GM18507 (cell line): ENCODE data around the gene PCLO.
"Not testable (repeated sequence)": the region's sequence is repeated elsewhere in the genome, so short reads cannot be mapped to it uniquely, and the experiment has no call there.

Experiments
- DNase-seq: peaks from one replicate; pipeline ENCODE4 v3.0.0; 2011; ENCODE audit warnings: low read depth; ENCODE audit not compliant: insufficient read length; ENCODE audit errors: extremely low spot score
- FAIRE-seq: peaks from 2 replicates; lab custom pipeline; 2011; peaks lifted over from hg19 to GRCh38; lab: Jason Lieb, UNC

The PCLO gene

GRCh38 chr7:82897500-82897899 is 265.2 kb downstream of the PCLO start:
- no peak for FAIRE-seq
- DNase-seq: no peak

GRCh38 chr7:82894341-82894740 is 268.3 kb downstream of the PCLO start:
- FAIRE-seq, DNase-seq: not testable (repeated sequence)

GRCh38 chr7:82886324-82886723 is 276.4 kb downstream of the PCLO start:
- no peak for FAIRE-seq
- no peak for DNase-seq

GRCh38 chr7:82865856-82866255 is 296.8 kb downstream of the PCLO start:
- no peak for FAIRE-seq
- DNase-seq: no peak

- no peak for DNase-seq
- FAIRE-seq: no peak
Measured at GRCh38 chr7:82859106-82859850, 303.4 kb downstream of the PCLO start.

- FAIRE-seq: no peak
- no peak for DNase-seq
Measured at GRCh38 chr7:82851121-82851520, 311.6 kb downstream of the PCLO start.

GRCh38 chr7:82841828-82842227 is 320.9 kb downstream of the PCLO start:
- DNase-seq: no peak

GRCh38 chr7:82840061-82840460 is 322.6 kb downstream of the PCLO start:
- DNase-seq (no peak), FAIRE-seq (no peak)

More at GRCh38 chr7:82841828-82842227, 320.9 kb downstream of the PCLO start:
- no peak for FAIRE-seq

- FAIRE-seq (no peak), DNase-seq (no peak)
Measured at GRCh38 chr7:82839555-82839954, 323.1 kb downstream of the PCLO start.

GRCh38 chr7:82839063-82839462 is 323.6 kb downstream of the PCLO start:
- DNase-seq: no peak
- FAIRE-seq: no peak

GRCh38 chr7:82838314-82838713 is 324.4 kb downstream of the PCLO start:
- FAIRE-seq (no peak), DNase-seq (no peak)

- FAIRE-seq (no peak), DNase-seq (no peak)
Measured at GRCh38 chr7:82823073-82823472, 339.6 kb downstream of the PCLO start.

GRCh38 chr7:82821037-82821436 is 341.6 kb downstream of the PCLO start:
- DNase-seq (no peak), FAIRE-seq (no peak)

- DNase-seq (no peak), FAIRE-seq (no peak)
Measured at GRCh38 chr7:82818171-82818570, 344.5 kb downstream of the PCLO start.

- DNase-seq (no peak), FAIRE-seq (no peak)
Measured at GRCh38 chr7:82816272-82816671, 346.4 kb downstream of the PCLO start.

GRCh38 chr7:82810558-82811259 is 352.0 kb downstream of the PCLO start:
- peak; percentile 59 for FAIRE-seq
- DNase-seq: no peak

- FAIRE-seq: no peak
Measured at GRCh38 chr7:82808633-82809032, 354.1 kb downstream of the PCLO start.

GRCh38 chr7:82805527-82805960 is 357.1 kb downstream of the PCLO start:
- no peak for DNase-seq

More at GRCh38 chr7:82808633-82809032, 354.1 kb downstream of the PCLO start:
- no peak for DNase-seq

GRCh38 chr7:82803411-82803810 is 359.3 kb downstream of the PCLO start:
- DNase-seq: no peak
- FAIRE-seq: no peak

More at GRCh38 chr7:82805527-82805960, 357.1 kb downstream of the PCLO start:
- FAIRE-seq: no peak

- DNase-seq (no peak), FAIRE-seq (no peak)
Measured at GRCh38 chr7:82789883-82790609, 372.6 kb downstream of the PCLO start.
